GM10248 (cell line): ENCODE data around the gene TAF6.

ENCODE experiments used
- CTCF ChIA-PET: fragments of 300-600 bp; sonication (Branson Sonifier 250); formaldehyde crosslinking; extraction: SDS; loops from one replicate; lab custom pipeline; 2021; ENCODE audit warnings: antibody characterized with exemption; lab: Yijun Ruan, JAX
- POLR2A ChIA-PET: fragments of 350-650 bp; sonication (Branson Sonifier 250); formaldehyde crosslinking; extraction: SDS; loops from one replicate; lab custom pipeline; 2020; ENCODE audit warnings: antibody characterized with exemption; lab: Yijun Ruan, JAX
- DNase-seq: peaks from one replicate; pipeline ENCODE4 v3.0.0; 2012; ENCODE audit errors: extremely low spot score
- TF ChIP-seq, protein P1 (sequence below): IDR thresholded peaks from 2 replicates; pipeline ENCODE4 v1.5.1; 2012; ENCODE audit warnings: mild to moderate bottlenecking, low read depth; ENCODE audit errors: extremely low read depth, missing control alignments, control extremely low read depth

The TAF6 gene

GRCh38 chr7:100128637-100128963 is 9.4 kb upstream of the TAF6 start:
- DNase-seq: no peak
- TF ChIP-seq, protein P1, sequence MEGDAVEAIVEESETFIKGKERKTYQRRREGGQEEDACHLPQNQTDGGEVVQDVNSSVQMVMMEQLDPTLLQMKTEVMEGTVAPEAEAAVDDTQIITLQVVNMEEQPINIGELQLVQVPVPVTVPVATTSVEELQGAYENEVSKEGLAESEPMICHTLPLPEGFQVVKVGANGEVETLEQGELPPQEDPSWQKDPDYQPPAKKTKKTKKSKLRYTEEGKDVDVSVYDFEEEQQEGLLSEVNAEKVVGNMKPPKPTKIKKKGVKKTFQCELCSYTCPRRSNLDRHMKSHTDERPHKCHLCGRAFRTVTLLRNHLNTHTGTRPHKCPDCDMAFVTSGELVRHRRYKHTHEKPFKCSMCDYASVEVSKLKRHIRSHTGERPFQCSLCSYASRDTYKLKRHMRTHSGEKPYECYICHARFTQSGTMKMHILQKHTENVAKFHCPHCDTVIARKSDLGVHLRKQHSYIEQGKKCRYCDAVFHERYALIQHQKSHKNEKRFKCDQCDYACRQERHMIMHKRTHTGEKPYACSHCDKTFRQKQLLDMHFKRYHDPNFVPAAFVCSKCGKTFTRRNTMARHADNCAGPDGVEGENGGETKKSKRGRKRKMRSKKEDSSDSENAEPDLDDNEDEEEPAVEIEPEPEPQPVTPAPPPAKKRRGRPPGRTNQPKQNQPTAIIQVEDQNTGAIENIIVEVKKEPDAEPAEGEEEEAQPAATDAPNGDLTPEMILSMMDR: no peak
- ChIA-PET CTCF (interaction anchor here (0.8 to 8.0 kb wide), 8 partner anchors 9 to 215 kb away, joined by 3 to 114 read pairs (median 4); partner anchors contain the start of gene LAMTOR4), POLR2A (no interaction called here)

DNA sequence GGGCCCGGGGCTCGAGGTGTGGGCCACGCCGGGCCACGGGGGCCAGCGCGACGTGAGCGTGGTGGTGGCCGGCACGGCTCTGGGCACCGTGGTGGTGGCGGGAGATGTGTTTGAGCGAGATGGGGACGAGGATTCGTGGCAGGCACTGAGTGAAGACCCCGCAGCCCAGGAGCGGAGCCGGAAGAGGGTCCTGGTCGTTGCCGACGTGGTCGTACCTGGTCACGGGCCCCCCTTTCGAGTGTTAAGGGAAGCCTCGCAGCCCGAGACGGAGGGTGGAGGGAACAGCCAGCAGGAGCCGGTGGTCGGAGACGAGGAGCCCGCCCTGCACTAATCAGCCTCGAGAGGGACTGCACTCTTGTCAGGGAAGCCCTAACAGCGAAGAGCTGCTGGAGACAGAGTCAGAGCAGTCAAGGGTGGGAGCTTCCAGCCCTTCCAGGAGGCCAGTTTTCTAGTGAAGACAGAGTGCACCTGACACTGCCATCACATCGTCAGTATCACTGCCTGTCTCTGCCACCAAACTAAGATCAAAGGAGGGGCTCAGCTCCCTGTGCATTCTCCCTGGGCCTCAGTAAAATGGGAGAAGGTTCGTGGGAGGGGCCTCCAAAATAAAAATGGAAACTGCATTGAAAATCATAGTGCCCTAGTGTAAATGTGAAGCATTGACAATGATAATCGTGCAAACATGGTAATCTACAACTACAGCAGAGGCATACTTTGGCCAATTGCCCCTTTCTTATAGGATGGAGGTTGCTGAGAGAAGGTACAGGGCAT is 8.9 kb upstream of the TAF6 start:
- ChIA-PET POLR2A (no interaction called here), CTCF (interaction anchor here (0.8 to 8.0 kb wide), 6 partner anchors 10 to 148 kb away, joined by 3 to 114 read pairs (median 8); partner anchors contain the start of gene LAMTOR4)
- peak; percentile 33 for DNase-seq
- TF ChIP-seq, protein P1: no peak

DNA sequence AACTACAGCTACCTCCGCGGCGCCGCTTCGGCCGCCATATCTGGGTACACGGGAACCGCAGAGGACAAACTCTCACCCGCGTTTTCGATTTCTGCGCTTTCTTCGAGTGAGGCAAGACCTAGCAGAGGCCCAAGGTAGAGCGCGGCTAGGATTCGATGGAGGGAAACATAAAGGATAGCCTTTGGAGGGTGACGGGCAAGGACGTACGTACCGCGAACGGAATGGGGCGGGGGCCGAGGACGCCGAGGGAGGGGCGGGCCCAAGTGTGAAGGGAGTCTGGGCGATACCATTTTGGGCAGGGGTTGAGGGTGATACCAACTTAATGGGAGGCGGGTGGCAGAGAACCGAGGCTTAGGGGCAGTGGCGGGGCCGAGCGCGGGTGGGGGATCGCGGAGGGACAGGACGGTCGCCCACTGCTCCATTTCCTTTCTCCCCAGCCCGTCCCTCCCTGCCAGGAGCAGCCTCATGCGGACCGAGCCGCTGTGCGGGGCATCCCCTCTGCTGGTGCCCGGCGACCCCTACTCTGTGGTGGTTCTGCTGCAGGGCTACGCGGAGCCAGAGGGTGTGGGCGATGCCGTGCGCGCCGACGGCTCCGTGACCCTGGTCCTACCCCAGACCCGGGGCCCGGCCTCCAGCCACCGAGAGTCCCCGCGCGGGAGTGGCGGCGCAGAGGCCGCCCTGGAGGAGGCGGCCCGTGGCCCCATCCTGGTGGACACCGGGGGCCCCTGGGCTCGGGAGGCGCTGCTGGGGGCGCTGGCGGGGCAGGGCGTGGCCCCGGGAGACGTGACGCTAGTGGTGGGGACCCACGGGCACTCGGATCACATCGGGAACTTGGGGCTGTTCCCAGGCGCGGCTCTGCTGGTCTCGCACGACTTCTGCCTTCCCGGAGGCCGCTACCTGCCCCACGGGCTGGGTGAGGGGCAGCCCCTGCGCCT is 8.0 kb upstream of the TAF6 start, which contains the start of gene MBLAC1:
MBLAC1 (plus strand) TSS at position 37 of the 935 bp plus-strand sequence; CDS start at position 466, 429 bp downstream.
- POLR2A ChIA-PET: interaction anchor here (0.9 kb wide), 1 partner anchor 26 kb away, joined by 5 read pairs; the partner anchor contains the start of genes AP4M1 and MCM7
- CTCF ChIA-PET: interaction anchor here (0.9 to 8.0 kb wide), 7 partner anchors 11 to 135 kb away, joined by 3 to 114 read pairs (median 5); partner anchors contain the start of gene LAMTOR4
- DNase-seq: peak; percentile 91
- TF ChIP-seq, protein P1: peak; percentile 4

GRCh38 chr7:100126239-100126930 is 7.2 kb upstream of the TAF6 start:
- ChIA-PET POLR2A (interaction anchor here (0.9 kb wide), 1 partner anchor 26 kb away, joined by 5 read pairs; the partner anchor contains the start of genes AP4M1 and MCM7), CTCF (interaction anchor here (0.9 to 2.3 kb wide), 6 partner anchors 12 to 221 kb away, joined by 3 to 6 read pairs (median 4); no protein-coding TSS in a partner anchor)
- TF ChIP-seq, protein P1: no peak
- no peak for DNase-seq

- TF ChIP-seq, protein P1: no peak
- ChIA-PET CTCF (interaction anchor here (0.6 to 6.3 kb wide), 11 partner anchors 8 to 345 kb away, joined by 3 to 53 read pairs (median 3); partner anchors contain the start of genes AP4M1, LAMTOR4 and MCM7), POLR2A (interaction anchor here (0.5 to 1.2 kb wide), 2 partner anchors 19 to 22 kb away, joined by 4 read pairs; no protein-coding TSS in a partner anchor)
- no peak for DNase-seq
These were observed 5.4 kb upstream of the TAF6 start for GRCh38 chr7:100124301-100125230.
